Stimulated activated CD8-positive, alpha-beta memory T cell treated with anti-CD3 and anti-CD28 coated beads, Interleukin-7, amount 100 ng/mL, for 48 hours (primary cell): ENCODE results near the gene ICA1L.

Experiments
- DNase-seq, 2 donors: peaks; one replicate each; pipeline ENCODE4 v3.0.0-alpha.2; 2020; ENCODE audit warnings: low read depth in 1 of 2; ENCODE audit errors: extremely low read depth in 1 of 2

Gene ICA1L

GRCh38 chr2:202750763-202751427, 120.7 kb downstream of the ICA1L start:
- DNase-seq: no peak

GRCh38 chr2:202749477-202749876, 122.1 kb downstream of the ICA1L start:
- DNase-seq: no peak

- DNase-seq: no peak
These were observed 128.0 kb downstream of the ICA1L start for GRCh38 chr2:202743613-202744012.

GRCh38 chr2:202736826-202737225, 134.7 kb downstream of the ICA1L start:
- DNase-seq: no peak

GRCh38 chr2:202726070-202726469, 145.5 kb downstream of the ICA1L start:
- DNase-seq: no peak

- no peak for DNase-seq
These were observed 147.8 kb downstream of the ICA1L start for GRCh38 chr2:202723746-202724145.
